SH-SY5Y (cell line): ENCODE results near the gene WFDC2.

Source experiments
- GATA2 ChIP-seq: IDR thresholded peaks from 2 replicates; pipeline ENCODE4 v1.6.1; 2011; ENCODE audit warnings: mild to moderate bottlenecking, low read depth, low read length
- GATA3 ChIP-seq: IDR thresholded peaks from 2 replicates; pipeline ENCODE4 v1.6.1; 2011; ENCODE audit warnings: low read depth, mild to moderate bottlenecking, low read length, moderate library complexity

WFDC2 gene

GRCh38 chr20:45503403-45503802 lies 33.9 kb downstream of the WFDC2 start:
- TF ChIP-seq GATA2 (no peak), GATA3 (no peak)

DNA sequence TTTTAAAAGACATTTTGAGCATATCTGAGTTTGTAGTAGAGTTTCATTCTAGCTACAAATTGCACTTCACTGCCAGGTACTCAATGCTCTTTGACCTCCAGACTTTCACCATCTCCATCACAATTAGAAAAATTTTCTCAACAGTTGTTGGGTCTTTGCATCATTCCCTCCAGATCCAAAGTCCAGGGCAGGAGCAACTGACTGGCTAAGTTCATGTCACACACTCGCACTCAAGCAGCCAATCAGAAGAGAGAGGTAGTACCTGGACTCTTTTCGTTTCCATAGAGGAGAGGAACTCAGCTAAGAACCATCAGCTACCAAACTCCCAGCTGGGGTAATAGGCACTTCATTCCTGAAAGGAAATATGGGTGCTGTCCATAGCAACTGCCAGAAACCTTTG lies 36.8 kb downstream of the WFDC2 start:
- no peak for TF ChIP-seq GATA3
- no peak for TF ChIP-seq GATA2

GRCh38 chr20:45507011-45507820 lies 37.7 kb downstream of the WFDC2 start:
- TF ChIP-seq GATA2 (no peak), GATA3 (no peak)

DNA sequence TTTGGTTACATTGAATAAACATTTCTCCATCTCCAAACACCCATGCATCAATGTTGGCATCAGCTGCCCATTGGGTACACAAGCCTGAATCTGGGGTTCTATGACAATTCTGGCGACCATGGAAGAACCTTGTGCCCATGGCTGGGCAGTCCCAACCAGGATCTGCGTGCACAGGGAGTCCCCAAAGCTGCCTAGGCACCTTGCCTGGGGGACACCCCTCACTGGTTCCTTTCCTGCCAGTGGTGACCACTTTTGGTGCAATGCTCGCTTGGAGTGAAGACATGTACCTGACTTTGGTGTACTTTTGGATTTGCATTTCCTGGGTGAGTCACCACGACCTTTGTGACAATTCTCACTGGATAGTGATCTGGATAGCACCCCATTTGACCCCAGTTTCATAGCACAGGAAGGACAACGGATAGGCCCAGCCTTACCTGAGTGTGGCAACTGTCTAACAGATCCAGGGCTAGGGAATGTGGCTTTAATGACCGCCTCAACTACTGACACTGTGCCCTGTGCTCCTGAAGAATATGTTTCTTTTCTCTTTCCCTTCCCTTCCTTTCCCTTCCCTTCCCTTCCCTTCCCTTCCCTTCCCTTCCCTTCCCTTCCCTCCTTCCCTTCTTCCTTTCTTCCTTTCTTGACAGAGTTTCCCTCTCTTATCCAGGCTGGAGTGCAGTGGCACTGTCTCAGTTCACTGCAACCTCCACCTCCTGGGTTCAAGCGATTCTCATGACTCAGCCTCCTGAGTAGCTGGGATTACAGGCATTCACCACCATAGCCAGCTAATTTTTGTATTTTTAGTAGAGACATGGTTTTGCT lies 38.7 kb downstream of the WFDC2 start:
- TF ChIP-seq GATA2 = no peak
- no peak for TF ChIP-seq GATA3

DNA sequence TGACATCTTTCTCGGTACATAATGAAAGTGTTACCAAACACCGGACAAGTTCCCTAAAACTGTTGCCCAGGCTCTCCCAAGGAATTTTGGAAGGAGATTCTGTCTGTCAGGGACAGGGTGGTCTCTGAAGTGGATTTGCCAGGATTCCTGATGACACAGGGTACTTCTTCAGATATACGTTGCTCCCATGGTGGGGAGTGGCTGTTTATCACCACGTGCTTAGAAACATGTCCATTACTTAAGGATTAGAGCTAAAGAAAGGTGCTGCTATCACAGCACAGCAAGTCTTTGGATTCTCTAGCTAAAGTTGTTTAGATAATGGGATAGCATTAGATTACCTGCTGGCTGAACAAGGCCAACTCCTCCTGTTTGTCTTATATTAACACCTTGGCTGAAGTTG lies 39.5 kb downstream of the WFDC2 start:
- TF ChIP-seq GATA3 = no peak
- TF ChIP-seq GATA2 = no peak

- TF ChIP-seq GATA3 (no peak), GATA2 (no peak)
These were observed 40.8 kb downstream of the WFDC2 start for GRCh38 chr20:45510242-45510862.

GRCh38 chr20:45515147-45515913 lies 45.8 kb downstream of the WFDC2 start, which contains the start of gene SPINT3:
Gene SPINT3, minus strand, starts transcription at chr20:45515622. Its CDS starts 14 bp downstream, at chr20:45515608.
- TF ChIP-seq GATA3 (no peak), GATA2 (no peak)

DNA sequence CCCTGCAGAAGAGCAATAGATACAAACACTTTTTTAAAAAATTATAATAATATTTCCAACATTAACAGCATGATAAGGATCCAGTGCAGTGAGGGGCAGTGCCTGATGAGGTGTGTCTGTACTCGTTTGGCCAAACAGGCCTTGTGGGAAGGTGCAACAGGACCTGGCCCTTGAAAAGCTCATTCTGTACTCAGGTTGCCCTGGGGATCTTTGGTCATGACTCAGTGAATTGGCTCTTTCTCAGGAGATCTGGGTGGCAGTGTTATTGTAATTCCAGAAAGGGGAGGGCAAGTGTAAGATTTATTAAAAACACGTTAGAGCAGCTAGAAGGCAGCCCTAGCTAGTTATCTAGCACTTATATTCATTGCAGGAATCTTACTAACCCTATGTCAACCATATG lies 48.7 kb downstream of the WFDC2 start:
- no peak for TF ChIP-seq GATA3
- no peak for TF ChIP-seq GATA2

DNA sequence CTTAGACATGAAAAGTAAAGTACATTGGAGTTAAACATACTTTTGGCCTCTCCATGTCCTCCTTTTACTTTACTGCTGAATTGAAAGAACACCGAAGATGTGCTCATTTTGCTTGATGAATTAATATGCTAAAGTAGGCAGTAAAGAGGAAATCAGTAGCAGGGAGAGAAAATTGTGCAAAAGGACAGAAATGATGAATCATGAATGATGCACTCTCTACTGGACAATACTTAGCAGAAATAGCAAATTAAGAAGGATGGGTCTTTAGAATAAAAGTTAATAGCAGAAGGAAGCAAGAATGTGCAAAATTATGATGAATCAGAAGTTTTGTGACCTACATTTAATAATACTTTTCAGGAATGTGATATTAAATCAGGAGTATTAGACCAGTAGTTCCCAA lies 54.3 kb downstream of the WFDC2 start:
- TF ChIP-seq GATA3 = no peak
- TF ChIP-seq GATA2 = no peak

- TF ChIP-seq GATA2 (no peak), GATA3 (no peak)
These were observed 57.7 kb downstream of the WFDC2 start for GRCh38 chr20:45527294-45527693.
